ENCODE data around the gene RIMS3. TPM values are rescaled to one million over a fixed set of nuclear protein-coding genes. Genes with fewer than 3 reads are reported as not detected.
A peak's percentile ranks its signal among the peaks of the same experiment; 100 is the strongest.
"Not testable (repeated sequence)": the region's sequence is repeated elsewhere in the genome, so short reads cannot be mapped to it uniquely, and the experiment has no call there.

Gene RIMS3
- polyA plus RNA-seq, 2 donors: 0.35 to 0.56 TPM

DNA sequence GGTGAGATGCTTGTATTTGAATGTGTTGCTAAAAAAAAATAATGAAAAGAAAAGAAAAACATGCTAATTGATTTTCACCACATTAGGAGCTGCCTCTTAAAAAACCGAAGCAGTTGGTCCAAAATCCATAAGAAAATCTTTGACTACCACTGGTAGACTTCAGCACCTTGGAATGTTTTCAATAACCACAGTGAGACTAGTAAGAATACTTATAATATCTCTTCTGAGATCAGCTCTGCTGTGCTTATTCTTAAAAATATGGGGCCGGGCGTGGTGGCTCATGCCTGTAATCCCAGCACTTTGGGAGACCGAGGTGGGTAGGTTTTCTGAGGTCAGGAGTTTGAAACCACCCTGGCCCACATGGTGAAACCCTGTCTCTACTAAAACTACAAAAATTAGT, 41.1 kb upstream of the RIMS3 start:
- Histone ChIP-seq H3K4me3 (ENCODE audit: low read depth in 1 of 2, low read length in 2 of 2) (no peak overlapping the region), H3K27me3 (ENCODE audit: control insufficient read depth in 1 of 2, insufficient read depth in 2 of 2, low read length in 2 of 2) (no peaks in the 10 kb centered on the region), H3K9me3 (ENCODE audit: control insufficient read depth in 2 of 2, insufficient read depth in 1 of 2, low read depth in 1 of 2, low read length in 1 of 2) (no peaks in the 10 kb centered on the region), H3K27ac (ENCODE audit: low read depth in 2 of 2, low read length in 1 of 2) (no peak overlapping the region), H3K36me3 (ENCODE audit: control insufficient read depth in 2 of 2, insufficient read depth in 2 of 2, low read length in 1 of 2) (no peaks in the 10 kb centered on the region), H3K4me1 (ENCODE audit: control insufficient read depth in 2 of 2, insufficient read depth in 2 of 2, low read length in 1 of 2) (peaks cover 0 to 2% of the 10 kb centered on the region in 2 donors)
- 94 to 95% methylated on average over 4 of the region's 4 CpGs for WGBS, 2 donors

DNA sequence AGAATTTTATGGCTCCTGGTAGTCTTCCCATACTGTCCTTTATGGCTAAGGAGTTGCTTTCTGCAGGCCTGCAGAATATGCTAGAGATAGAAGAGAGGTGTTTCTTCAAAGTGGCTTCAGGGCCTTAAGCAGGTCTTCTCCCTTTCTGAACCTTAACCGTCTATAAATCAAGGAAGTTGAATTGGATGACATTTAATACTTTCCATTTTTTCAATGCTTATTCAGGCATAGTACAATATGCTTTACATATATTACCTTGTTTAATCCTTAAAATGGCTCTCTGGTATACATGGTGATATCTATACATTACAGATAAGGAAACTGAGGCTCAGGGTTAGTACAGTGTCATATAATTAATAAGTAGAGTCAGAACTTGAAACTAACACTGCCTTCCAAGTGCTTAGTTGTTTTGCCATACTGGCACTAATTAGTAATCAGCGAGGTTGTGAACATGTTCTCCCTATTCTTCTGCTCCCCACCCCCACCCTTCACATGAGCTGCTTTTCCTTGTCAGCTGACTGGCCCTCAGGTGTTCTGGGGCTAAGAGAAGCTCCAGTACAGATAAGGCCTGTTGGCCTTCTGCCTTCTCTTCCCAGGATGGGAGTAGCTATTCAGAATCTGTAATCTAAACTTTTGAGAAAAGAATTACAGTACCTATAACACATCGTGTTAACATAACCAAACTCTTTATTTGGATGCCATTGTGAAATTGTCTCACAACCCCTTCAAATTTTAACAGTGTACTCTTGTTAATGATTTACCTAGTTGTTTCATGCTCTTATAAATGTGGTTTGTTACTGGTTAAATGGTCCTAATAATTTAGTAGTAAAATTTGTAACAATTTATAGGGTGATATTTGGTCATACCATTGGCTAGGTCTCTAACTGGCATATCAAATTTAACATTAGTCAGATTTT, 39.6 kb upstream of the RIMS3 start:
- WGBS, 2 donors: 77 to 79% methylated on average over 3 of the region's 3 CpGs
- Histone ChIP-seq H3K4me3 (ENCODE audit: low read depth in 1 of 2, low read length in 2 of 2) (no peak overlapping the region), H3K27ac (ENCODE audit: low read depth in 2 of 2, low read length in 1 of 2) (peak overlapping the region in 1 of 2 donors; percentile 20), H3K36me3 (ENCODE audit: control insufficient read depth in 2 of 2, insufficient read depth in 2 of 2, low read length in 1 of 2) (no peaks in the 10 kb centered on the region), H3K4me1 (ENCODE audit: control insufficient read depth in 2 of 2, insufficient read depth in 2 of 2, low read length in 1 of 2) (peaks cover 0 to 2% of the 10 kb centered on the region in 2 donors), H3K9me3 (ENCODE audit: control insufficient read depth in 2 of 2, insufficient read depth in 1 of 2, low read depth in 1 of 2, low read length in 1 of 2) (no peaks in the 10 kb centered on the region), H3K27me3 (ENCODE audit: control insufficient read depth in 1 of 2, insufficient read depth in 2 of 2, low read length in 2 of 2) (no peaks in the 10 kb centered on the region)

DNA sequence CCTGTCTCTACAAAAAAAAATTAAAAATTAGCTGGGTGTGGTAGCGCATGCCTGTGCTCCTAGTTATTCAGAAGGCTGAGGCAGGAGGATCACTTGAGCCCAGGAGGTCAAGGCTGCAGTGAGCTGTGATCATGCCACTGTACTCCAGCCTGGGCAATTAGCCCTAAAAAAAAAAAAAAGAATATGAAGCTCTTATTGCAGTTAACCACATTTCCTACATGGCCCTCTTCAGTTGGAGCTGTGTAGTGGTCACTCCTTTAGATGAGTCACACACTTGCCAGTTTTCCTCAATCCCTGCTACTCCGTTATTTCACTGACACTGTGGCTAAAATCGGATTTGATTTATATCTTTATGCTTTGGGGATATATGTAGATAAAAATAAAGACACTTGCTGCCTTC, 37.8 kb upstream of the RIMS3 start:
- no peak overlapping the region for H3K27ac ChIP-seq (ENCODE audit: low read depth in 2 of 2, low read length in 1 of 2)
- WGBS, 2 donors: 78 to 83% methylated on average over 3 of the region's 3 CpGs

GRCh38 chr1:40702810-40703209, 37.3 kb upstream of the RIMS3 start:
- not testable (repeated sequence) for H3K4me3 ChIP-seq (ENCODE audit: low read depth in 1 of 2, low read length in 2 of 2); H3K27me3 ChIP-seq (ENCODE audit: control insufficient read depth in 1 of 2, insufficient read depth in 2 of 2, low read length in 2 of 2); H3K27ac ChIP-seq (ENCODE audit: low read depth in 2 of 2, low read length in 1 of 2); H3K4me1 ChIP-seq (ENCODE audit: control insufficient read depth in 2 of 2, insufficient read depth in 2 of 2, low read length in 1 of 2); H3K36me3 ChIP-seq (ENCODE audit: control insufficient read depth in 2 of 2, insufficient read depth in 2 of 2, low read length in 1 of 2); H3K9me3 ChIP-seq (ENCODE audit: control insufficient read depth in 2 of 2, insufficient read depth in 1 of 2, low read depth in 1 of 2, low read length in 1 of 2)
- WGBS, 2 donors: 65 to 72% methylated on average over 9 of the region's 9 CpGs

More for the DNA sequence above, 37.8 kb upstream of the RIMS3 start:
- H3K27me3 ChIP-seq (ENCODE audit: control insufficient read depth in 1 of 2, insufficient read depth in 2 of 2, low read length in 2 of 2): no peaks in the 10 kb centered on the region
- no peak overlapping the region for H3K4me3 ChIP-seq (ENCODE audit: low read depth in 1 of 2, low read length in 2 of 2)
- H3K36me3 ChIP-seq (ENCODE audit: control insufficient read depth in 2 of 2, insufficient read depth in 2 of 2, low read length in 1 of 2): no peaks in the 10 kb centered on the region
- no peaks in the 10 kb centered on the region for H3K9me3 ChIP-seq (ENCODE audit: control insufficient read depth in 2 of 2, insufficient read depth in 1 of 2, low read depth in 1 of 2, low read length in 1 of 2)
- H3K4me1 ChIP-seq (ENCODE audit: control insufficient read depth in 2 of 2, insufficient read depth in 2 of 2, low read length in 1 of 2): peaks cover 0 to 2% of the 10 kb centered on the region in 2 donors

- 53 to 54% methylated on average over 3 of the region's 3 CpGs for WGBS, 2 donors
- Histone ChIP-seq H3K4me1 (ENCODE audit: control insufficient read depth in 2 of 2, insufficient read depth in 2 of 2, low read length in 1 of 2) (peaks cover 0 to 2% of the 10 kb centered on the region in 2 donors), H3K27me3 (ENCODE audit: control insufficient read depth in 1 of 2, insufficient read depth in 2 of 2, low read length in 2 of 2) (no peaks in the 10 kb centered on the region), H3K9me3 (ENCODE audit: control insufficient read depth in 2 of 2, insufficient read depth in 1 of 2, low read depth in 1 of 2, low read length in 1 of 2) (no peaks in the 10 kb centered on the region), H3K4me3 (ENCODE audit: low read depth in 1 of 2, low read length in 2 of 2) (no peak overlapping the region), H3K27ac (ENCODE audit: low read depth in 2 of 2, low read length in 1 of 2) (no peak overlapping the region), H3K36me3 (ENCODE audit: control insufficient read depth in 2 of 2, insufficient read depth in 2 of 2, low read length in 1 of 2) (no peaks in the 10 kb centered on the region)
These were observed 36.2 kb upstream of the RIMS3 start for GRCh38 chr1:40701684-40702083.

GRCh38 chr1:40699787-40700186, 34.3 kb upstream of the RIMS3 start:
- Histone ChIP-seq H3K4me1 (ENCODE audit: control insufficient read depth in 2 of 2, insufficient read depth in 2 of 2, low read length in 1 of 2) (no peaks in the 10 kb centered on the region), H3K27me3 (ENCODE audit: control insufficient read depth in 1 of 2, insufficient read depth in 2 of 2, low read length in 2 of 2) (no peaks in the 10 kb centered on the region), H3K36me3 (ENCODE audit: control insufficient read depth in 2 of 2, insufficient read depth in 2 of 2, low read length in 1 of 2) (no peaks in the 10 kb centered on the region), H3K27ac (ENCODE audit: low read depth in 2 of 2, low read length in 1 of 2) (no peak overlapping the region), H3K4me3 (ENCODE audit: low read depth in 1 of 2, low read length in 2 of 2) (no peak overlapping the region), H3K9me3 (ENCODE audit: control insufficient read depth in 2 of 2, insufficient read depth in 1 of 2, low read depth in 1 of 2, low read length in 1 of 2) (no peaks in the 10 kb centered on the region)
- 76 to 80% methylated on average over 6 of the region's 6 CpGs for WGBS, 2 donors

- Histone ChIP-seq H3K27ac (ENCODE audit: low read depth in 2 of 2, low read length in 1 of 2) (no peak overlapping the region), H3K9me3 (ENCODE audit: control insufficient read depth in 2 of 2, insufficient read depth in 1 of 2, low read depth in 1 of 2, low read length in 1 of 2) (no peaks in the 10 kb centered on the region), H3K36me3 (ENCODE audit: control insufficient read depth in 2 of 2, insufficient read depth in 2 of 2, low read length in 1 of 2) (no peaks in the 10 kb centered on the region), H3K27me3 (ENCODE audit: control insufficient read depth in 1 of 2, insufficient read depth in 2 of 2, low read length in 2 of 2) (no peaks in the 10 kb centered on the region), H3K4me3 (ENCODE audit: low read depth in 1 of 2, low read length in 2 of 2) (no peak overlapping the region), H3K4me1 (ENCODE audit: control insufficient read depth in 2 of 2, insufficient read depth in 2 of 2, low read length in 1 of 2) (peaks cover 0 to 1% of the 10 kb centered on the region in 2 donors)
- WGBS, 2 donors: 74 to 75% methylated on average over 5 of the region's 5 CpGs
These were observed 32.0 kb upstream of the RIMS3 start for GRCh38 chr1:40697436-40697835.

- peaks cover 0 to 5% of the 10 kb centered on the region in 2 donors for H3K4me1 ChIP-seq (ENCODE audit: control insufficient read depth in 2 of 2, insufficient read depth in 2 of 2, low read length in 1 of 2)
- H3K9me3 ChIP-seq (ENCODE audit: control insufficient read depth in 2 of 2, insufficient read depth in 1 of 2, low read depth in 1 of 2, low read length in 1 of 2): no peaks in the 10 kb centered on the region
These were observed 30.8 kb upstream of the RIMS3 start for GRCh38 chr1:40696294-40696693.

DNA sequence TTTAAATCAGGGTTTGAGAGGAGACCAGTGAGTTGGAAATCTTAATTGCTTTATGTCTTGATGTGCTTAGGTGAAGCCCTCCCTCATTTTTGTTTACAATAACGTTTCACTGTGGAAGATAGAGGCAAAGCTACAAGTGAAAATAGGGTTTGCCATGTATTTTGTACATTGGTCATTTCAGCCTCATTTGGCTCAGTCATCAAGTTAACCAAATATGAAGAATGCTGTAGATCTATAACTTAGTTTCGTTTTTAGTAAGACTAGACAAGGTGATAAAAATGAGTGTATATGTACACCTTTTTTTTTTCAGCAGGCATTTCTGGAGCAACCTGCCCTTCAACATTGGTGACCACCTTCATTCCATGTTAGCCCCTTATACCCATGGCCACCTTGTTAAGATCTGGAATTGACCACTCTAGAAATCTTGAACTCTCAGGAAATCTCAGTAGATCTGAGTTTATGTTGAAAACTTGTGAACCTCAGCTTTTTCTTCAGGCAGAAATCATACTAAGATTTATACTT, 28.9 kb upstream of the RIMS3 start:
- H3K4me1 ChIP-seq (ENCODE audit: control insufficient read depth in 2 of 2, insufficient read depth in 2 of 2, low read length in 1 of 2): peaks cover 0 to 5% of the 10 kb centered on the region in 2 donors

More at GRCh38 chr1:40696294-40696693, 30.8 kb upstream of the RIMS3 start:
- Histone ChIP-seq H3K27me3 (ENCODE audit: control insufficient read depth in 1 of 2, insufficient read depth in 2 of 2, low read length in 2 of 2) (no peaks in the 10 kb centered on the region), H3K27ac (ENCODE audit: low read depth in 2 of 2, low read length in 1 of 2) (no peak overlapping the region), H3K36me3 (ENCODE audit: control insufficient read depth in 2 of 2, insufficient read depth in 2 of 2, low read length in 1 of 2) (no peaks in the 10 kb centered on the region), H3K4me3 (ENCODE audit: low read depth in 1 of 2, low read length in 2 of 2) (no peak overlapping the region)
- WGBS, 2 donors: 80 to 88% methylated on average over 4 of the region's 4 CpGs

More for the DNA sequence above, 28.9 kb upstream of the RIMS3 start:
- H3K36me3 ChIP-seq (ENCODE audit: control insufficient read depth in 2 of 2, insufficient read depth in 2 of 2, low read length in 1 of 2): no peaks in the 10 kb centered on the region
- H3K27me3 ChIP-seq (ENCODE audit: control insufficient read depth in 1 of 2, insufficient read depth in 2 of 2, low read length in 2 of 2): no peaks in the 10 kb centered on the region
- 36 to 41% methylated on average over 2 of the region's 2 CpGs for WGBS, 2 donors
- no peak overlapping the region for H3K4me3 ChIP-seq (ENCODE audit: low read depth in 1 of 2, low read length in 2 of 2)
- no peak overlapping the region for H3K27ac ChIP-seq (ENCODE audit: low read depth in 2 of 2, low read length in 1 of 2)
- no peaks in the 10 kb centered on the region for H3K9me3 ChIP-seq (ENCODE audit: control insufficient read depth in 2 of 2, insufficient read depth in 1 of 2, low read depth in 1 of 2, low read length in 1 of 2)

Measured in esophagus (tissue), 2 donors.